ENCODE data around the gene APLF. TPM values are rescaled to one million over a fixed set of nuclear protein-coding genes. Genes with fewer than 3 reads are reported as not detected.
"Not testable (repeated sequence)": the region's sequence is repeated elsewhere in the genome, so short reads cannot be mapped to it uniquely, and the experiment has no call there.

APLF gene
- total RNA-seq, 1 experiment from 2014 or later = 4.5 TPM

DNA sequence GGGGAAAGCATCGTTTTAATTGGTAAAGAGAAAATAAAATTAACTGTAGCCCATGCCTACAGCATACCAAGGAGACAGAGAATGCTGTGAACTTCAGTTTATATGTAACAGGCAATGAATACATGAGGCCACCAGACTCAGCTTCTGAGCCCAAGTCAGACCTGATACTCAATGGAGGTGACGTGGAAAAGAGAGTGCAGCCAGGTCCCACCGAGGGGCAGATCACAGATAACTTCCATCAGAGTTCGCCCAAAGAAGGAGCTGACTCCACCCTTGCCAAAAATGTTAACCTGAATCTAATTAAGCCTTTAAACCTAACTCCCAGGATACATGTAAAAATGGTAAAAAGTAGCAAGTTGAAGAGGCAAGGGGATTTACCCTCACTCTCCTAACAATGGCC, 123.8 kb downstream of the APLF start:
- TF ChIP-seq, protein P1, sequence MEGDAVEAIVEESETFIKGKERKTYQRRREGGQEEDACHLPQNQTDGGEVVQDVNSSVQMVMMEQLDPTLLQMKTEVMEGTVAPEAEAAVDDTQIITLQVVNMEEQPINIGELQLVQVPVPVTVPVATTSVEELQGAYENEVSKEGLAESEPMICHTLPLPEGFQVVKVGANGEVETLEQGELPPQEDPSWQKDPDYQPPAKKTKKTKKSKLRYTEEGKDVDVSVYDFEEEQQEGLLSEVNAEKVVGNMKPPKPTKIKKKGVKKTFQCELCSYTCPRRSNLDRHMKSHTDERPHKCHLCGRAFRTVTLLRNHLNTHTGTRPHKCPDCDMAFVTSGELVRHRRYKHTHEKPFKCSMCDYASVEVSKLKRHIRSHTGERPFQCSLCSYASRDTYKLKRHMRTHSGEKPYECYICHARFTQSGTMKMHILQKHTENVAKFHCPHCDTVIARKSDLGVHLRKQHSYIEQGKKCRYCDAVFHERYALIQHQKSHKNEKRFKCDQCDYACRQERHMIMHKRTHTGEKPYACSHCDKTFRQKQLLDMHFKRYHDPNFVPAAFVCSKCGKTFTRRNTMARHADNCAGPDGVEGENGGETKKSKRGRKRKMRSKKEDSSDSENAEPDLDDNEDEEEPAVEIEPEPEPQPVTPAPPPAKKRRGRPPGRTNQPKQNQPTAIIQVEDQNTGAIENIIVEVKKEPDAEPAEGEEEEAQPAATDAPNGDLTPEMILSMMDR (IDR thresholded peaks at IDR 0.05; ENCODE audit: unreplicated experiment) = no peak
- Mint-ChIP-seq H3K9me3 (ENCODE audit: low read depth, unreplicated experiment) (no peaks in the 10 kb centered on the region), H3K36me3 (ENCODE audit: insufficient read depth, unreplicated experiment) (no peaks in the 10 kb centered on the region), H3K27me3 (ENCODE audit: unreplicated experiment) (no peaks in the 10 kb centered on the region), H3K27ac (ENCODE audit: unreplicated experiment) (no peak overlapping the region), H3K4me1 (ENCODE audit: low read depth, unreplicated experiment) (peaks cover 14% of the 10 kb centered on the region), H3K4me3 (ENCODE audit: low read depth, unreplicated experiment) (no peak overlapping the region)
- BruUV-seq (replicated peaks) = no TSS peak
- CTCF ChIA-PET = no interaction called here
- DNase-seq = no peak
- intact Hi-C loops (cut with micrococcal nuclease; ENCODE audit: unreplicated experiment) = no loop called here

DNA sequence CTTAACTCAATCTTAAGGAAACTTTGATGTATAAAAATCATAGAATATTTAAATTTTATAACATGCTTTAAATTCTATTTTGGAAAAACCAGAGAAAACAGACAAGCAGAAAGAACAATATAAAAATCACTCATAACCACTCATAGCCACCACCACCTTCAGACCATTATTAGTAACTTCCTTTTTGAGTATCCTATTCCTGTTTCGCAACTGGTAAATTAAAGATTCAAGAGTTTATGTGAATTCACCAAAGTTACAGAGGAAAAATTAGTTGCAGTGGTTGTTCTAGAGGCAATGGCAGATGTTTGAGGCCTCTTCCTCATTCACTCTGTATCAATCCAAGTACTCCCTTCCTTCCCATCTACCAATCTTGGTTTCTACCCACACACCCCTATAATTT, 126.7 kb downstream of the APLF start:
- DNase-seq = no peak
- no peak overlapping the region for H3K27ac Mint-ChIP-seq (ENCODE audit: unreplicated experiment)
- intact Hi-C loops (cut with micrococcal nuclease; ENCODE audit: unreplicated experiment) = no loop called here
- H3K4me3 Mint-ChIP-seq (ENCODE audit: low read depth, unreplicated experiment) = no peak overlapping the region
- H3K27me3 Mint-ChIP-seq (ENCODE audit: unreplicated experiment) = no peaks in the 10 kb centered on the region
- no TSS peak for BruUV-seq (replicated peaks)
- H3K36me3 Mint-ChIP-seq (ENCODE audit: insufficient read depth, unreplicated experiment) = no peaks in the 10 kb centered on the region
- CTCF ChIA-PET = interaction anchor here (1.5 to 2.0 kb wide), 2 partner anchors 106 to 331 kb away, joined by 6 to 29 read pairs; no protein-coding TSS in a partner anchor
- peaks cover 14% of the 10 kb centered on the region for H3K4me1 Mint-ChIP-seq (ENCODE audit: low read depth, unreplicated experiment)
- TF ChIP-seq, protein P1 (IDR thresholded peaks at IDR 0.05; ENCODE audit: unreplicated experiment) = no peak
- H3K9me3 Mint-ChIP-seq (ENCODE audit: low read depth, unreplicated experiment) = peaks cover 6% of the 10 kb centered on the region

DNA sequence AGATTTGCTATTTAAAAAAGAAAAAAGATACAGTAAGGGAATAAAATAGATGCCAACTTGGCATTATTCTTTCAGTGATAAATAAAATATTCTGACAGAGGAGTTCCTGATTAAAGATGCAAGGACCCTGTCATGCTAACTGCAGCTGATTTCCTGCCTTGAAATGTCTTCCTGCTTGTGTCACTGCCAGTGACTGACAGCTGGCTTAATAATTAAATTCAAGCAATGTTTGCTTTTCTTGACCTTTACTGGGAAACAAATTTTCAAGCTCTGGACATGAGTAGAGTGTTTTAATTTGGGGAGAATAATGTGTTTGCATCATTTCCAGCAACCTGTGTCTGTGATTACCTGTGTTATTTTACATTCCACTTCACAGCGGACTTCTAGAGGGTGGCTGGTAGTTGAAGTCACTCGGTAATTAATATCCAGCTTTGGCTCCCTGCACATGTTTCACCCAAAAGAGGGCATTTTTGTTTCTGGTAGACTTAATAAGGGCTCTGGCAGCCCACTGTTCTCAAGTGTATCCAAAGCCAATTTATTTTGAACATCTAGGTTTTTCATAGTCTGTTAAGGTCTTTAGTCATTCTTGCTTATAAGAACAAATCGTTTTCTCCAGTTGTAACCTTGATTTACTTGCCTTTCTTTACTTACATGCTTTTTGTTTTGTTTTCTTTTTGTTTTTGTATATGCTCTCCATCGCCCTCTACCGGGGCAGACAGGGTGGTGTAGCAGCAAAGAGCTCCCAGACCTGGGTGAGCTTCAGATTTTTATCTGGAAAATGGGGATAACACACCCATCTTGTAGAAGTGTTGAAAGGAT, 127.5 kb downstream of the APLF start:
- peaks cover 8% of the 10 kb centered on the region for H3K9me3 Mint-ChIP-seq (ENCODE audit: low read depth, unreplicated experiment)
- no TSS peak for BruUV-seq (replicated peaks)

DNA sequence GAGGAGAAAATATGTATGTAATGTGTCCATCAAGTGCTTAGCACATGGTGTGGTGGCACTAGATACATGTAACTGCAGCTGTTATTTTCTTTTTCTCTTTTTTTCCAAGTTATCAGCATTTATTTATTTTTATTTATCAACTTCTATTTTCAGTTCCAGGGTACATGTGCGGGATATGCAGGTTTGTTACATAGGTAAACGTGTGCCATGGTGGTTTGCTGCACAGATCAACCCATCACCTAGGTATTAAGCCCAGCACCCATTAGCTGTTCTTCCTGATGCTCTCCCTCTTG, 128.1 kb downstream of the APLF start:
- CTCF ChIA-PET = interaction anchor here (0.5 to 2.0 kb wide), 7 partner anchors 15 to 330 kb away, joined by 3 to 29 read pairs (median 6); partner anchors contain the start of genes APLF and FBXO48
- BruUV-seq (replicated peaks); H3K4me3 Mint-ChIP-seq (ENCODE audit: low read depth, unreplicated experiment); H3K27ac Mint-ChIP-seq (ENCODE audit: unreplicated experiment); H3K36me3 Mint-ChIP-seq (ENCODE audit: insufficient read depth, unreplicated experiment); H3K27me3 Mint-ChIP-seq (ENCODE audit: unreplicated experiment); H3K9me3 Mint-ChIP-seq (ENCODE audit: low read depth, unreplicated experiment); DNase-seq: not testable (repeated sequence)
- intact Hi-C loops (cut with micrococcal nuclease; ENCODE audit: unreplicated experiment) = loop anchor here (1.0 kb wide), 1 partner anchor 107 kb away; no protein-coding TSS in a partner anchor
- peaks cover 14% of the 10 kb centered on the region for H3K4me1 Mint-ChIP-seq (ENCODE audit: low read depth, unreplicated experiment)

More for the DNA sequence above, 127.5 kb downstream of the APLF start:
- CTCF ChIA-PET = interaction anchor here (0.5 to 2.0 kb wide), 8 partner anchors 15 to 330 kb away, joined by 3 to 29 read pairs (median 4); partner anchors contain the start of genes APLF and FBXO48
- intact Hi-C loops (cut with micrococcal nuclease; ENCODE audit: unreplicated experiment) = loop anchor here (1.0 kb wide), 1 partner anchor 107 kb away; no protein-coding TSS in a partner anchor
- H3K4me3 Mint-ChIP-seq (ENCODE audit: low read depth, unreplicated experiment) = no peak overlapping the region
- TF ChIP-seq, protein P1 (IDR thresholded peaks at IDR 0.05; ENCODE audit: unreplicated experiment) = peak; percentile 70
- H3K27me3 Mint-ChIP-seq (ENCODE audit: unreplicated experiment) = no peaks in the 10 kb centered on the region
- no peaks in the 10 kb centered on the region for H3K36me3 Mint-ChIP-seq (ENCODE audit: insufficient read depth, unreplicated experiment)
- DNase-seq = peak; percentile 53
- peaks cover 14% of the 10 kb centered on the region for H3K4me1 Mint-ChIP-seq (ENCODE audit: low read depth, unreplicated experiment)
- no peak overlapping the region for H3K27ac Mint-ChIP-seq (ENCODE audit: unreplicated experiment)

DNA sequence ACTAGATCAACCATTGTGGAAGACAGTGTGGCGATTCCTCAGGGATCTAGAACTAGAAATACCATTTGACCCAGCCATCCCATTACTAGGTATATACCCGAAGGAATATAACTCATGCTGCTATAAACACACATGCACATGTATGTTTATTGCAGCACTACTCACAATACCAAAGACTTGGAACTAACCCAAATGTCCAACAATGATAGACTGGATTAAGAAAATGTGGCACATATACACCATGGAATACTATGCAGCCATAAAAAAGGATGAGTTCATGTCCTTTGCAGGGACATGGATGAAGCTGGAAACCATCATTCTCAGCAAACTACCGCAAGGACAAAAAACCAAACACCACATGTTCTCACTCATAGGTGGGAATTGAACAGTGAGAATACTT, 133.1 kb downstream of the APLF start:
- H3K27me3 Mint-ChIP-seq (ENCODE audit: unreplicated experiment); intact Hi-C loops (cut with micrococcal nuclease; ENCODE audit: unreplicated experiment); H3K4me3 Mint-ChIP-seq (ENCODE audit: low read depth, unreplicated experiment); H3K4me1 Mint-ChIP-seq (ENCODE audit: low read depth, unreplicated experiment); H3K27ac Mint-ChIP-seq (ENCODE audit: unreplicated experiment); H3K36me3 Mint-ChIP-seq (ENCODE audit: insufficient read depth, unreplicated experiment); DNase-seq; BruUV-seq (replicated peaks): not testable (repeated sequence)
- H3K9me3 Mint-ChIP-seq (ENCODE audit: low read depth, unreplicated experiment) = peaks cover 11% of the 10 kb centered on the region
- CTCF ChIA-PET = interaction anchor here (0.6 kb wide), 1 partner anchor 705 kb away, joined by 3 read pairs; no protein-coding TSS in a partner anchor
